Testis (tissue), 3 donors: ENCODE results near the gene C3AR1. TPM values are rescaled to one million over a fixed set of nuclear protein-coding genes. Genes with fewer than 3 reads are reported as not detected.

Experiments
- DNase-seq: peaks from one replicate; pipeline ENCODE4 v3.0.0-alpha.2; 2019
- H3K27ac ChIP-seq, 2 donors: fragments of 200-600 bp; sonication (generic); one replicate each; pipeline ENCODE4 v1.5.1; 2019
- H3K27me3 ChIP-seq: fragments of 200-600 bp; sonication (generic); one replicate; pipeline ENCODE4 v1.5.1; 2019
- H3K36me3 ChIP-seq: fragments of 200-600 bp; sonication (generic); one replicate; pipeline ENCODE4 v1.5.1; 2017; ENCODE audit warnings: low read depth; ENCODE audit errors: missing control alignments
- H3K4me1 ChIP-seq: fragments of 200-600 bp; sonication (generic); one replicate; pipeline ENCODE4 v1.5.1; 2019
- H3K4me3 ChIP-seq, 2 donors: fragments of 200-600 bp; sonication (generic); one replicate each; pipeline ENCODE4 v1.5.1; 2017 to 2019
- H3K9me3 ChIP-seq: fragments of 200-600 bp; sonication (generic); one replicate; pipeline ENCODE4 v1.5.1; 2017
- POLR2A ChIP-seq: fragments of 450-650 bp; IDR thresholded peaks from one replicate; pipeline ENCODE4 v1.6.1; 2017; ENCODE audit warnings: antibody characterized with exemption, mild to moderate bottlenecking, moderate library complexity
- WGBS, 2 donors: methylation state at CpG; one replicate each; pipeline ENCODE4 v1.1.5; 2018; 5-methylcytosine and 5-hydroxymethylcytosine counted together
- intact Hi-C: fragments of 100-400 bp; cut with DNase I; formaldehyde crosslinking; loops from one replicate; pipeline ENCODE4 v1.15.1; 2023; ENCODE audit warnings: low total_unique reads
- polyA plus RNA-seq: library from polyadenylated mRNA; stranded (reverse); fragments of 350-450 nt; fragmentation: Illumina TruSeq; extraction: RNeasy Lipid Tissue Mini Kit (QIAGEN cat#74804); gene quantifications from one replicate; pipeline ENCODE4 v1.2.3, GENCODE V29; 2014; ENCODE audit warnings: low read depth, low replicate concordance; ENCODE audit not compliant: insufficient read depth
- total RNA-seq, 2 donors: library from RNA; depleted of rRNA; stranded (reverse); fragments of >200 nt; gene quantifications; one replicate each; pipeline ENCODE4 v1.2.3, GENCODE V29; 2016
- TF ChIP-seq, protein P1 (sequence below), 3 experiments: fragments of 450-650 bp in 2 of 3; fragments of 200-600 bp in 1 of 3; sonication (generic) in 1 of 3; IDR thresholded peaks; one replicate each; pipeline ENCODE4 v1.5.1; 2016 to 2019; ENCODE audit warnings: antibody characterized with exemption in 3 of 3, mild to moderate bottlenecking in 2 of 3, moderate library complexity in 1 of 3

The C3AR1 gene
- total and polyA plus RNA-seq, 3 donors from 2014 or later, result 1.9 to 9.5 (median 2.8) TPM

DNA sequence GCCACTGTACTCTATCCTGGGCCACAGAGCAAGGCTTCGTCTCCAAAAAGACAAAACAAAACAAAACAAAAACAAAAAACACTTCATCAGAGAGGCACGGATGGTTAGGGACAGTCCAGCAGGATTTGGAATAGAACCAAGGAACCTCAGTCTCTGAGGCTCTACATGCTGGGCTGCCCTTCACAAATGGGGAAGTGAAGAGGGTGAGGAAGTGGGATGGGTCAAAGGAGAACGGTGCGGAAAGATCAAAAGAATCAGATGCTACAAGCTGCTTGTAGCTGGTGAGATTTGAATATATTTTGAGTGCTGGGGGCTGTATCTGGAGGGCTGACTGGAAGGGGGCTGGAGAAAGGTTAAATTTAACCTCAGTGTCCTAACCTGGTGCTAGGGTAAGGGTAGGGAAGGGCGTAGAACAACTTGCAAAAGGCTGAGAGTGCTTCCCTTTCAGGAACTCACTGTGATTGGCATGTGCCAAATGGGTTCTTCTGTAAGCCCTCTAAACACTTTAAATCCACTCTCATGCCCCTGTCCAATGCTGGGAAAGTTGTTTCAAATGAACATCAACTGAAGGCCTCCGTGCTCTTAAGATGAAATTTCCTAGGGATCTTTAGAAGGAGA is 29.0 kb downstream of the C3AR1 start:
- Histone ChIP-seq H3K27me3 (no peaks in the 10 kb centered on the region), H3K4me3 (no peak overlapping the region), H3K9me3 (no peaks in the 10 kb centered on the region), H3K4me1 (peaks cover 51% of the 10 kb centered on the region), H3K36me3 (no peaks in the 10 kb centered on the region), H3K27ac (no peak overlapping the region)
- intact Hi-C loops, result no loop called here
- TF ChIP-seq, protein P1, sequence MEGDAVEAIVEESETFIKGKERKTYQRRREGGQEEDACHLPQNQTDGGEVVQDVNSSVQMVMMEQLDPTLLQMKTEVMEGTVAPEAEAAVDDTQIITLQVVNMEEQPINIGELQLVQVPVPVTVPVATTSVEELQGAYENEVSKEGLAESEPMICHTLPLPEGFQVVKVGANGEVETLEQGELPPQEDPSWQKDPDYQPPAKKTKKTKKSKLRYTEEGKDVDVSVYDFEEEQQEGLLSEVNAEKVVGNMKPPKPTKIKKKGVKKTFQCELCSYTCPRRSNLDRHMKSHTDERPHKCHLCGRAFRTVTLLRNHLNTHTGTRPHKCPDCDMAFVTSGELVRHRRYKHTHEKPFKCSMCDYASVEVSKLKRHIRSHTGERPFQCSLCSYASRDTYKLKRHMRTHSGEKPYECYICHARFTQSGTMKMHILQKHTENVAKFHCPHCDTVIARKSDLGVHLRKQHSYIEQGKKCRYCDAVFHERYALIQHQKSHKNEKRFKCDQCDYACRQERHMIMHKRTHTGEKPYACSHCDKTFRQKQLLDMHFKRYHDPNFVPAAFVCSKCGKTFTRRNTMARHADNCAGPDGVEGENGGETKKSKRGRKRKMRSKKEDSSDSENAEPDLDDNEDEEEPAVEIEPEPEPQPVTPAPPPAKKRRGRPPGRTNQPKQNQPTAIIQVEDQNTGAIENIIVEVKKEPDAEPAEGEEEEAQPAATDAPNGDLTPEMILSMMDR (IDR thresholded peaks at IDR 0.05), result no peak
- no peak for TF ChIP-seq POLR2A
- 26 to 31% methylated on average over 6 of the region's 6 CpGs for WGBS, 2 donors
- no peak for DNase-seq

DNA sequence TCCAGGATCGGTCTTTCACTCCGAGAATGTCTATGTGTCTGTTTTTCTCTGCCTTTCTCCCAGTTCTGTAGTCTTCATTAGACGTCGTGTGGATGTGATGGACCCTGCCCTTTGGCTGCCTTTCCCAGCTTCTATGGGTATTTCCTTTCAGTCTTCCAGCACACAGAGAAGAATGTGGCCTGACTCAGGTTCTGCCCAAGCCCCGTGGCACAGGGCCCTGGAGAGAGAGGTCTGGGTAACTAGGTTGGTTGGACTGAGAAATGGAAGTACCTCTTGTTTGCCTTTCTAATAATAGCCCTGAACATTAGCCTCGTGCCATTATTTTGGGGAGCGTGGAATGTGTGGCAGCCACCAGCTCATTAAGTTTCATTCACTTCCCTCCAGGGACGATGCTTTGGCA is 29.8 kb downstream of the C3AR1 start:
- Histone ChIP-seq H3K36me3 (no peaks in the 10 kb centered on the region), H3K27ac (no peak overlapping the region), H3K4me3 (no peak overlapping the region), H3K27me3 (no peaks in the 10 kb centered on the region), H3K9me3 (no peaks in the 10 kb centered on the region), H3K4me1 (peaks cover 57% of the 10 kb centered on the region)
- intact Hi-C loops, result no loop called here
- no peak for TF ChIP-seq POLR2A
- TF ChIP-seq, protein P1 (IDR thresholded peaks at IDR 0.05), result no peak
- DNase-seq, result no peak
- 66 to 71% methylated on average over 8 of the region's 8 CpGs for WGBS, 2 donors

DNA sequence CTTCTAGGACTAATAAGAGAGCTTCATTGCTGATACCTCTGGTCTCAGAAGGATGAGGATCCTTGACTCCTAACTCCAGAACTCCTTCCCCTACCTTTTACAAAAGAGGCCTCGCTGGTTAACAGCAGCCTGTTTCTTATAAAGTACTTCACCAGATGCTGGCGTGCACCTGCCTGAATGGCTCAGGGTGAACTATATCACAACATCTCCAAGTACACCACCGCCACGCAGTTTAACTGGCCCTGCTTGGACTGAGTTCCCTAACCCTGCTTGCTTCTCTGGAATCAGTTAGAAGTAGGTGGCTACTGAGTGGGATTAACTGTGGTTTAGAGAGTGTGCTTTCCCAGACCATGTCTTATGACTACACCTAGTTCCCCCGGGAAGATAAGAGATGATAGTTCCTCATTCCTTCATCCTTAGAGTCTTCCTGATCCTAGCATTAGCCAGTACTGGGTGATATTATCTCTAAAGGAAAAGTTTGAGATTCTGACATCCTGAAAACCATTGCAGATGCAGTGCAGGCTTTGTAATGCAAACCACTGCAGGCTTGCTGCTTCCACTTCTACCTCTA is 30.6 kb downstream of the C3AR1 start:
- intact Hi-C loops, result no loop called here
- 53 to 64% methylated on average over 5 of the region's 5 CpGs for WGBS, 2 donors
- Histone ChIP-seq H3K27me3 (no peaks in the 10 kb centered on the region), H3K27ac (peak overlapping the region; percentile 97), H3K36me3 (no peaks in the 10 kb centered on the region), H3K4me1 (peaks cover 59% of the 10 kb centered on the region), H3K4me3 (no peak overlapping the region), H3K9me3 (no peaks in the 10 kb centered on the region)
- TF ChIP-seq POLR2A, result no peak
- TF ChIP-seq, protein P1 (IDR thresholded peaks at IDR 0.05), result no peak
- DNase-seq, result no peak

DNA sequence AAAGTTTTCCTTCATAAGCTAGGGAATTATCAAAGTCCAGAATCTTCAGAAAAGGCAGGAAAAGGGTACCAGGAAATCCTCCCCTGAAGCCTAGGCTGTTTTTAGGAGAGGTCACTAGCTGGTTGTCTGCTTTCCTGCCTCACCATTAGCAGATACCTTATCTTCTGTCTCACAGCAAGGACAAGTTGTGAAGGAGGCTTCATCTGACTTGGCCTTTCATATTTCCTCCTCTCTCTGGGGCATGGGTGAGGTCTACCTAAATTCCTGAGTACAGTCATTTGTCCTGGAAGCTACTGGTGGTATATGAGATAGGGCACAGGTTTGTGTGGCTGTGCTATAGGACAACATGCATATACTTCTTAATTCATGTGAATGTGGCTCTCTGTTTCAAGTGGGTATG is 31.4 kb downstream of the C3AR1 start:
- no peaks in the 10 kb centered on the region for H3K36me3 ChIP-seq
- H3K27ac ChIP-seq, result peak overlapping the region; percentile 97
- no peak for TF ChIP-seq POLR2A
- TF ChIP-seq, protein P1 (IDR thresholded peaks at IDR 0.05), result no peak
- DNase-seq, result no peak
- H3K9me3 ChIP-seq, result no peaks in the 10 kb centered on the region
- intact Hi-C loops, result no loop called here
- no peak overlapping the region for H3K4me3 ChIP-seq
- H3K4me1 ChIP-seq, result peaks cover 59% of the 10 kb centered on the region
- H3K27me3 ChIP-seq, result no peaks in the 10 kb centered on the region
